ENCODE results near the gene YAF2. TPM values are rescaled to one million over a fixed set of nuclear protein-coding genes. Genes with fewer than 3 reads are reported as not detected.
A peak's percentile ranks its signal among the peaks of the same experiment; 100 is the strongest.

Gene YAF2
- total RNA-seq, 1 donor from 2014 or later, result 22.4 TPM

DNA sequence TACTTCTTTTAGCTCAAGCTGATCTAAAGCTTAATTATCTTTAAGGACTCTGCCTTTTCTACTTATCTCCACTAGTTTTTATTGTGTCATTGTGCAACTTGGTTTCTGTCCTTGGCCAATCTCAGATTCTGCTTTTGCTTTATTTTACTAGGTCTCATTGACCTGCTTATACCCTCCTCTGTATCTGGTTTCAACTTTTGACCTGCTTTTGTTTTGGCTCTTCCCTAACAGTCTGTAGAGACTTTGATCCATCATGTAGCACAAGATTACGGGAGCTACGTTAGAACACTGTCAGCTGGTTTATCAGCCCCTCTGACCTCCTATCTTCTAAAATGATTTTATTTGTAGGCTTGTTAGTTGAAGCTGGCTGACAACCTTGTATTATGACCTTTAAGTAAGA is 44.2 kb upstream of the YAF2 start:
- H3K4me2 ChIP-seq, result no peak overlapping the region
- no peak overlapping the region for H3K27ac ChIP-seq
- Mint-ChIP-seq H3K4me1 (peaks cover 5% of the 10 kb centered on the region), H3K9me3 (no peaks in the 10 kb centered on the region), H3K4me3 (no peak overlapping the region), H3K36me3 (no peaks in the 10 kb centered on the region), H3K27ac (no peak overlapping the region), H3K27me3 (ENCODE audit: insufficient read depth, low read depth) (no peaks in the 10 kb centered on the region)
- H3F3A ChIP-seq (ENCODE audit: low read depth), result no peaks in the 10 kb centered on the region
- H3K4me3 ChIP-seq, result no peak overlapping the region
- no peak overlapping the region for H2AFZ ChIP-seq (replicated peaks)
- no peak overlapping the region for H3K9ac ChIP-seq
- H4K20me1 ChIP-seq (ENCODE audit: low read depth), result no peaks in the 10 kb centered on the region
- no peaks in the 10 kb centered on the region for H3K79me2 ChIP-seq (ENCODE audit: low read depth)
- DNase-seq (ENCODE audit: low spot score), result peak; percentile 13
- H3K27me3 ChIP-seq, result no peaks in the 10 kb centered on the region
- no peaks in the 10 kb centered on the region for H3K36me3 ChIP-seq
- no peaks in the 10 kb centered on the region for H3K9me3 ChIP-seq (ENCODE audit: low read depth)
- peaks cover 5% of the 10 kb centered on the region for H3K4me1 ChIP-seq
- no peak for TF ChIP-seq EZH2 (IDR thresholded peaks at IDR 0.05)
- TF ChIP-seq, protein P1, sequence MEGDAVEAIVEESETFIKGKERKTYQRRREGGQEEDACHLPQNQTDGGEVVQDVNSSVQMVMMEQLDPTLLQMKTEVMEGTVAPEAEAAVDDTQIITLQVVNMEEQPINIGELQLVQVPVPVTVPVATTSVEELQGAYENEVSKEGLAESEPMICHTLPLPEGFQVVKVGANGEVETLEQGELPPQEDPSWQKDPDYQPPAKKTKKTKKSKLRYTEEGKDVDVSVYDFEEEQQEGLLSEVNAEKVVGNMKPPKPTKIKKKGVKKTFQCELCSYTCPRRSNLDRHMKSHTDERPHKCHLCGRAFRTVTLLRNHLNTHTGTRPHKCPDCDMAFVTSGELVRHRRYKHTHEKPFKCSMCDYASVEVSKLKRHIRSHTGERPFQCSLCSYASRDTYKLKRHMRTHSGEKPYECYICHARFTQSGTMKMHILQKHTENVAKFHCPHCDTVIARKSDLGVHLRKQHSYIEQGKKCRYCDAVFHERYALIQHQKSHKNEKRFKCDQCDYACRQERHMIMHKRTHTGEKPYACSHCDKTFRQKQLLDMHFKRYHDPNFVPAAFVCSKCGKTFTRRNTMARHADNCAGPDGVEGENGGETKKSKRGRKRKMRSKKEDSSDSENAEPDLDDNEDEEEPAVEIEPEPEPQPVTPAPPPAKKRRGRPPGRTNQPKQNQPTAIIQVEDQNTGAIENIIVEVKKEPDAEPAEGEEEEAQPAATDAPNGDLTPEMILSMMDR (IDR thresholded peaks at IDR 0.05), result no peak
- no peak for TF ChIP-seq EZH2phosphoT487 (IDR thresholded peaks at IDR 0.05)

DNA sequence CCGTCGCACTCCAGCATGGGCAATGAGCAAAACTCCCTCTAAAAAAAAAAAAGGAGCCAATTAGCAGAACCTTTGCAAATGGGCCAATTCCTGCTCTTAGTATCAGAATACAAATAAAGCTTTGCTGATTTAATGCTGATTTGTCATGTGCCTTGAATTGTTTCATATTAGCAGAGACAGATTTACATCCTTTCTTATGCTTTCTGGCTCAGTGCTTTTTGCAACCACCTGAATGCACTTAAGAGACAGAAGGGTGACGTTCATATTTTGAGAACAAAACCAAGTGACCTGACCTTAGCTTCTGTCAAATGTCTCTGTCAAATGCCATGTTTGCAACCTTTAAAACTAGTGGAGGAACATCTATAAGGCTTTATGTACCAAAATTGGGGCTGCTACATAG is 43.8 kb upstream of the YAF2 start:
- Histone ChIP-seq H3K4me1 (peaks cover 5% of the 10 kb centered on the region), H3K9me3 (ENCODE audit: low read depth) (no peaks in the 10 kb centered on the region), H3K36me3 (no peaks in the 10 kb centered on the region), H2AFZ (replicated peaks) (no peak overlapping the region), H3K4me2 (no peak overlapping the region), H3K79me2 (ENCODE audit: low read depth) (no peaks in the 10 kb centered on the region), H3F3A (ENCODE audit: low read depth) (no peaks in the 10 kb centered on the region), H3K27ac (no peak overlapping the region), H3K27me3 (no peaks in the 10 kb centered on the region), H4K20me1 (ENCODE audit: low read depth) (no peaks in the 10 kb centered on the region), H3K9ac (no peak overlapping the region), H3K4me3 (no peak overlapping the region)
- no peak overlapping the region for H3K4me3 Mint-ChIP-seq
- no peak for TF ChIP-seq EZH2phosphoT487 (IDR thresholded peaks at IDR 0.05)
- no peak for TF ChIP-seq EZH2 (IDR thresholded peaks at IDR 0.05)
- TF ChIP-seq, protein P1 (IDR thresholded peaks at IDR 0.05), result no peak
- no peak overlapping the region for H3K27ac Mint-ChIP-seq
- H3K36me3 Mint-ChIP-seq, result no peaks in the 10 kb centered on the region
- H3K4me1 Mint-ChIP-seq, result peaks cover 5% of the 10 kb centered on the region
- DNase-seq (ENCODE audit: low spot score), result no peak
- H3K9me3 Mint-ChIP-seq, result no peaks in the 10 kb centered on the region
- no peaks in the 10 kb centered on the region for H3K27me3 Mint-ChIP-seq (ENCODE audit: insufficient read depth, low read depth)

DNA sequence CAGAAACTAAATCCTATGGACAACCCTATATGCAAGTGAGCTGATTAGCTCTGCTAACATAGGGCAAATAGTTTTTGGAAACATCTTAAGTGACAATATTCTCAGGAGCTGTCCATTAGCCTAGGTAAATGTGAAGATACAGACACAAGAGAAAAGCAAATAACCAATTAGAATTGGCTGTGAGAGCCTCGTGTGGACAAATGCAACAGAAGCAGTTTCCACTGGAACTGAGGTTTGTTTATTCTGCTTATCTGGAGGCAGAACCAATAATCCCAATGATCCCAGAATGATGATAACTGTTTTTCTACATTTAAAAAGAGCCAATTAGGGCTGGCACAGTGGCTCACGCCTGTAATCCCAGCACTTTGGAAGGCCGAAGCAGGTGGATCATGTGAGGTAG is 43.2 kb upstream of the YAF2 start:
- Histone ChIP-seq H3F3A (ENCODE audit: low read depth) (no peaks in the 10 kb centered on the region), H3K27ac (no peak overlapping the region), H3K4me3 (no peak overlapping the region), H3K4me2 (no peak overlapping the region), H3K27me3 (no peaks in the 10 kb centered on the region), H3K9me3 (ENCODE audit: low read depth) (no peaks in the 10 kb centered on the region), H3K36me3 (no peaks in the 10 kb centered on the region), H4K20me1 (ENCODE audit: low read depth) (no peaks in the 10 kb centered on the region), H3K79me2 (ENCODE audit: low read depth) (no peaks in the 10 kb centered on the region), H3K4me1 (peaks cover 5% of the 10 kb centered on the region), H3K9ac (no peak overlapping the region), H2AFZ (replicated peaks) (no peak overlapping the region)
- no peaks in the 10 kb centered on the region for H3K27me3 Mint-ChIP-seq (ENCODE audit: insufficient read depth, low read depth)
- TF ChIP-seq EZH2 (IDR thresholded peaks at IDR 0.05) (no peak), EZH2phosphoT487 (IDR thresholded peaks at IDR 0.05) (no peak)
- TF ChIP-seq, protein P1 (IDR thresholded peaks at IDR 0.05), result no peak
- H3K4me1 Mint-ChIP-seq, result peaks cover 5% of the 10 kb centered on the region
- no peak for DNase-seq (ENCODE audit: low spot score)
- H3K27ac Mint-ChIP-seq, result no peak overlapping the region
- H3K9me3 Mint-ChIP-seq, result no peaks in the 10 kb centered on the region
- no peaks in the 10 kb centered on the region for H3K36me3 Mint-ChIP-seq
- H3K4me3 Mint-ChIP-seq, result no peak overlapping the region
